Body of pancreas (tissue), 4 donors: Measurements from ENCODE around the gene NISCH.

Experiments used
- POLR2A ChIP-seq, 3 donors: fragments of 450-650 bp; IDR thresholded peaks; one replicate each; pipeline ENCODE4 v1.6.1; 2016; ENCODE audit warnings: antibody characterized with exemption in 3 of 3, mild to moderate bottlenecking in 2 of 3
- TF ChIP-seq, protein P1 (sequence below), 7 experiments: fragments of 450-650 bp in 4 of 7; fragments of 200-600 bp in 3 of 7; sonication (generic) in 3 of 7; IDR thresholded peaks; one replicate each; pipeline ENCODE4 v1.5.1; 2016 to 2019; ENCODE audit warnings: antibody characterized with exemption in 7 of 7

DNA sequence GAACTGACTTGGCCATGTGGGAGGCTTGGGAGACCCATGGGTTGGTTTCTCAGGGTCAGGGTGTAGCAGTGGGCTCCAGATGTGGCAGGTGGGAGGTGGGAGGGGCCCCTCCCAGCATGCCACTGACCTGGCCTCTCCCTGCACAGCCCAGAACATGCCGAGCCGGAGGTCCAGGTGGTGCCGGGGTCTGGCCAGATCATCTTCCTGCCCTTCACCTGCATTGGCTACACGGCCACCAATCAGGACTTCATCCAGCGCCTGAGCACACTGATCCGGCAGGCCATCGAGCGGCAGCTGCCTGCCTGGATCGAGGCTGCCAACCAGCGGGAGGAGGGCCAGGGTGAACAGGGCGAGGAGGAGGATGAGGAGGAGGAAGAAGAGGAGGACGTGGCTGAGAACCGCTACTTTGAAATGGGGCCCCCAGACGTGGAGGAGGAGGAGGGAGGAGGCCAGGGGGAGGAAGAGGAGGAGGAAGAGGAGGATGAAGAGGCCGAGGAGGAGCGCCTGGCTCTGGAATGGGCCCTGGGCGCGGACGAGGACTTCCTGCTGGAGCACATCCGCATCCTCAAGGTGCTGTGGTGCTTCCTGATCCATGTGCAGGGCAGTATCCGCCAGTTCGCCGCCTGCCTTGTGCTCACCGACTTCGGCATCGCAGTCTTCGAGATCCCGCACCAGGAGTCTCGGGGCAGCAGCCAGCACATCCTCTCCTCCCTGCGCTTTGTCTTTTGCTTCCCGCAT is 31.8 kb downstream of the NISCH start:
- TF ChIP-seq, protein P1, sequence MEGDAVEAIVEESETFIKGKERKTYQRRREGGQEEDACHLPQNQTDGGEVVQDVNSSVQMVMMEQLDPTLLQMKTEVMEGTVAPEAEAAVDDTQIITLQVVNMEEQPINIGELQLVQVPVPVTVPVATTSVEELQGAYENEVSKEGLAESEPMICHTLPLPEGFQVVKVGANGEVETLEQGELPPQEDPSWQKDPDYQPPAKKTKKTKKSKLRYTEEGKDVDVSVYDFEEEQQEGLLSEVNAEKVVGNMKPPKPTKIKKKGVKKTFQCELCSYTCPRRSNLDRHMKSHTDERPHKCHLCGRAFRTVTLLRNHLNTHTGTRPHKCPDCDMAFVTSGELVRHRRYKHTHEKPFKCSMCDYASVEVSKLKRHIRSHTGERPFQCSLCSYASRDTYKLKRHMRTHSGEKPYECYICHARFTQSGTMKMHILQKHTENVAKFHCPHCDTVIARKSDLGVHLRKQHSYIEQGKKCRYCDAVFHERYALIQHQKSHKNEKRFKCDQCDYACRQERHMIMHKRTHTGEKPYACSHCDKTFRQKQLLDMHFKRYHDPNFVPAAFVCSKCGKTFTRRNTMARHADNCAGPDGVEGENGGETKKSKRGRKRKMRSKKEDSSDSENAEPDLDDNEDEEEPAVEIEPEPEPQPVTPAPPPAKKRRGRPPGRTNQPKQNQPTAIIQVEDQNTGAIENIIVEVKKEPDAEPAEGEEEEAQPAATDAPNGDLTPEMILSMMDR (IDR thresholded peaks at IDR 0.05) = no peak
- no peak for TF ChIP-seq POLR2A (IDR thresholded peaks at IDR 0.05)
